Glutamatergic neuron (in vitro differentiated cells): Measurements from ENCODE around the gene AGRN. TPM values are rescaled to one million over a fixed set of nuclear protein-coding genes. Genes with fewer than 3 reads are reported as not detected.
A peak's percentile ranks its signal among the peaks of the same experiment; 100 is the strongest.

Experiments used
- DNase-seq: peaks from one replicate; pipeline ENCODE4 v3.0.0; 2022
- H3K27ac Mint-ChIP-seq: one replicate; pipeline ENCODE4 v1.8.0; 2020; ENCODE audit warnings: mild to moderate bottlenecking, mixed read lengths, inconsistent platforms; ENCODE audit not compliant: unreplicated experiment
- H3K27me3 Mint-ChIP-seq: one replicate; pipeline ENCODE4 v1.8.0; 2020; ENCODE audit warnings: mild to moderate bottlenecking, moderate library complexity, mixed read lengths, inconsistent platforms; ENCODE audit not compliant: unreplicated experiment
- H3K36me3 Mint-ChIP-seq: one replicate; pipeline ENCODE4 v1.8.0; 2020; ENCODE audit warnings: mild to moderate bottlenecking, mixed read lengths, inconsistent platforms; ENCODE audit not compliant: unreplicated experiment
- H3K4me1 Mint-ChIP-seq: one replicate; pipeline ENCODE4 v1.8.0; 2020; ENCODE audit warnings: mild to moderate bottlenecking, low read depth, mixed read lengths, inconsistent platforms; ENCODE audit not compliant: unreplicated experiment
- H3K4me3 Mint-ChIP-seq: one replicate; pipeline ENCODE4 v1.8.0; 2020; ENCODE audit warnings: mild to moderate bottlenecking, mixed read lengths, inconsistent platforms; ENCODE audit not compliant: unreplicated experiment
- H3K9me3 Mint-ChIP-seq: one replicate; pipeline ENCODE4 v1.8.0; 2020; ENCODE audit warnings: mild to moderate bottlenecking, moderate library complexity, mixed read lengths, inconsistent platforms; ENCODE audit not compliant: unreplicated experiment
- CTCF ChIP-seq: fragments of 200-600 bp; sonication (generic); IDR thresholded peaks from one replicate; pipeline ENCODE4 v1.5.0; 2021; ENCODE audit not compliant: partially characterized antibody, unreplicated experiment
- total RNA-seq: library from RNA; stranded (reverse); fragmentation: NEBNext Ultra II Directional; extraction: Animal tissue kit (Norgen Biotek cat#: 25700); gene quantifications from one replicate; pipeline ENCODE4 v1.2.1, GENCODE V29; 2021; ENCODE audit not compliant: unreplicated experiment

Gene AGRN
- total RNA-seq, 1 donor from 2014 or later = 914 TPM

- no peak overlapping the region for H3K4me3 Mint-ChIP-seq
- TF ChIP-seq CTCF = no peak
- DNase-seq = no peak
- H3K27me3 Mint-ChIP-seq = peaks cover 5% of the 10 kb centered on the region
- no peak overlapping the region for H3K27ac Mint-ChIP-seq
- H3K9me3 Mint-ChIP-seq = peaks cover 12% of the 10 kb centered on the region
- H3K4me1 Mint-ChIP-seq = peaks cover 9% of the 10 kb centered on the region
- peaks cover 5% of the 10 kb centered on the region for H3K36me3 Mint-ChIP-seq
Measured at GRCh38 chr1:1090424-1091343, 70.8 kb downstream of the AGRN start.

DNA sequence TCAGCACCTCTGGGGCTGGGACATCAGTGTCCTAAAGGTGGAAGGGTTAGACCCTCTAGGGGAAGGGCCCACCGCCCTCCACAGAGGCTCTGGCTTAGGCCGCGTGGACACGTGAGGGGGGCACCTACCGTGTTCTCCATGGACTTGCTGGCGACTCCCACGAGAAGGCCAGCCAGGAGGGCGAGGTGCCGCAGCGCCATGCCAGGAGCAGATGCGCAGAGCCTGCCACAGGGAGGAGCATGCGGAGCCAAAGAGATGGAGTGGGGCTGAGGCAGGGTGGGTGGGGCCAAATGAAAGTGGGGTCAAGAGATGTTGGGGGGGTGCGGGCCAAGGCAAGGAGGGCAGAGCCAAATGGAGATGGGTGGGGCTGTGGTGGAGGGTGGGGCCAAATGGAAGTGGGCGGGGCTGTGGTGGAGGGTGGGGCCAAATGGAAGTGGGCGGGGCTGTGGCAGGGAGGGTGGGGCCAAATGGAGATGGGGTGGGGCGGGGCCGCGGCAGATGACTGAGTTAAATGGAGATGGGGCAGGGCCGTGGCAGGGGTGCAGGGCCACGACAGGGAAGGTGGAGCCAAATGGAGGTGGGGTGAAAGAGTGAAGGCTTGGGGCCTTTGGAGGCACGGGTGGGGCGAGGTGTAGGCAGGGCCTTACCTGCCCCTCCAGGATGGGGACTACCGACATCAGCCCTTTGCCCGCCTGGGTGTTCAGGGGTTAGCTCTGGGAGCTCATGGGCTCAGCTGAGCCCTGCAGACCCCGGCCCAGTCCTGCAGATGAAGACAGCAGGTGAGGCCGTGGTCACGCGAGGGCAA, 71.6 kb downstream of the AGRN start:
- Mint-ChIP-seq H3K27ac (no peak overlapping the region), H3K36me3 (peaks cover 5% of the 10 kb centered on the region), H3K9me3 (peaks cover 11% of the 10 kb centered on the region), H3K27me3 (peaks cover 5% of the 10 kb centered on the region), H3K4me1 (peaks cover 8% of the 10 kb centered on the region), H3K4me3 (no peak overlapping the region)
- TF ChIP-seq CTCF = no peak
- no peak for DNase-seq

GRCh38 chr1:1092149-1092855, 72.4 kb downstream of the AGRN start:
- Mint-ChIP-seq H3K36me3 (peaks cover 5% of the 10 kb centered on the region), H3K4me1 (peaks cover 7% of the 10 kb centered on the region), H3K9me3 (peaks cover 9% of the 10 kb centered on the region), H3K27me3 (peaks cover 4% of the 10 kb centered on the region), H3K27ac (no peak overlapping the region), H3K4me3 (no peak overlapping the region)
- no peak for TF ChIP-seq CTCF
- DNase-seq = no peak

DNA sequence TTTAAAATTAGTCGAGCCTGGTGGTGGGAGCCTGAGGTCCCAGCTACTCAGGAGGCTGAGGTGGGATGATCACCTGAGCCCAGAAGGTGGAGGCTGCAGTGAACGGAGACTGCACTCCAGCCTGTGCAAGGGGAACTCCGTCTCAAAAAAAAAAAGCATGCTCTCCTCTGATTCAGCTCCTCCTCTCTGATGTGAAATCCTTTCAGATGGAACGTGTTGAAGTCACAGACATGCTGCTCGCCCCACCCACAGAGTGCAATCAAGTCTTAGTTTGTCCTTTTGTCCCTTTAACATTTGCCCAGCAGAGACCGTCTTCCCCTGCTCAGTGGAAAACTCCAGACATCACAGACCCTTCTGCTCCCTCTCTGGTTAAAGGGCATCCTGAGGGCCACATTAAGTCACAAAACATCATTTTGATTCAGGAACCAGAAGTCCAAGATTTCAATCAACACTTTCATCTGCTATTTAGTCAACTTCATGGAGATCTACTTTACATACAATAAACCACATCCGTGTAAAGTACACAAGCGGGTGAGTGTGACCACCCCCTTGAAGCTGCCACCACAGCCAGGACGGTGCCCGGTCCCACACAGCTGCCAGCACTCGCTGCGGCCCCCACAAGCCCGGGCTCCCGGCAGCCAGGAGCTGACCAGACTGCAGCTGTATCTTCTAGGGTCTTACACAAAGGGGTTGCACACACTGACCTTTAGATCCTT, 73.1 kb downstream of the AGRN start:
- Mint-ChIP-seq H3K9me3 (peaks cover 9% of the 10 kb centered on the region), H3K36me3 (peaks cover 5% of the 10 kb centered on the region), H3K4me1 (peaks cover 7% of the 10 kb centered on the region), H3K4me3 (peak overlapping the region; percentile 60), H3K27me3 (peaks cover 4% of the 10 kb centered on the region), H3K27ac (peak overlapping the region; percentile 36)
- DNase-seq = no peak
- no peak for TF ChIP-seq CTCF
